Pons (tissue), 1 donor: ENCODE measurements around the gene SLC7A4.
"Not testable (repeated sequence)": the region's sequence is repeated elsewhere in the genome, so short reads cannot be mapped to it uniquely, and the experiment has no call there.

ENCODE experiments used
- DNase-seq: peaks from one replicate; pipeline ENCODE4 v3.0.0-alpha.2; 2016; ENCODE audit warnings: low spot score

Gene SLC7A4, protein sequence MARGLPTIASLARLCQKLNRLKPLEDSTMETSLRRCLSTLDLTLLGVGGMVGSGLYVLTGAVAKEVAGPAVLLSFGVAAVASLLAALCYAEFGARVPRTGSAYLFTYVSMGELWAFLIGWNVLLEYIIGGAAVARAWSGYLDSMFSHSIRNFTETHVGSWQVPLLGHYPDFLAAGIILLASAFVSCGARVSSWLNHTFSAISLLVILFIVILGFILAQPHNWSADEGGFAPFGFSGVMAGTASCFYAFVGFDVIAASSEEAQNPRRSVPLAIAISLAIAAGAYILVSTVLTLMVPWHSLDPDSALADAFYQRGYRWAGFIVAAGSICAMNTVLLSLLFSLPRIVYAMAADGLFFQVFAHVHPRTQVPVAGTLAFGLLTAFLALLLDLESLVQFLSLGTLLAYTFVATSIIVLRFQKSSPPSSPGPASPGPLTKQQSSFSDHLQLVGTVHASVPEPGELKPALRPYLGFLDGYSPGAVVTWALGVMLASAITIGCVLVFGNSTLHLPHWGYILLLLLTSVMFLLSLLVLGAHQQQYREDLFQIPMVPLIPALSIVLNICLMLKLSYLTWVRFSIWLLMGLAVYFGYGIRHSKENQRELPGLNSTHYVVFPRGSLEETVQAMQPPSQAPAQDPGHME

DNA sequence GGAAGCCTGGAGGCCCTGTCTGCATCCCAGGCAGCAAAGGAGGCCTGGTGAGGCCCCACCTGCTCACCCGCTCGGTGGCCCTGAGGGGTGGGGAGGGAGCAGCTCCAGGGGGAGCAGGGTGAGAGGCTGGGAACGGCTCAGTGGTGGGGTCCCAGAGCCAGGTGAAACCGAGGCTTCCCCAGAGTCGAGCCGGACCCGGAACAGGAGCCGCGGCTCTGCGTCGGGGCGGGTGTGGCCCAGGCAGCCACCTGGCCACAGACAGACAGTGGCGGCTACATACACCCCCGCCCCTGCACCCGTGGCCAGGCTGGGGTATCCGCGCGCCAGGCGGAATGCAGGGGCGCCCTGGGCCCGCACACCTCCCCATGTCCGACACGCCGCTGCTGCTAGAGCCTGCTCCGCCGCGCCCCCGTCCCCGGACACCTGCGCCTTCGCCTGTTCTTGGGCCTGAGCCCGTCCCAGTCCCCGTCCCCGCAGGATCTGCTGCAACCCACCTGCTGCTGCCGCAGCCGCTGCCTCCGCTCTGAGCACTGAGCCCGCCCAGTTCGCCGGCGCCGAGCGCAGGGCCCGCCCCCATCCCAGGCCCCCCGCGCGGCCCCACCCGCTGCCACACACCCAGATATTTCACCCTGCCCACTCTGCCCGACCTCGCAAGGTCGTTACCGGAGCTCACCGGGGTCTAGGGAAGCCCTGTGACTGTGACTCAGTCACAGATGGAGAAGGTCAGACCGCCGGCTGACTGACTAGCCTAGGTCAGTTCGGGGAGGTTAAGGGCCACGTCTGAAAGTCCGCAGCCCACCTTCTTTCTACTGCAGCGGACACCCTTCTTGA is at the start of gene SLC7A4:
SLC7A4 (minus strand) TSS at position 525 of the 831 bp plus-strand sequence. CDS start 749 bp downstream, outside the sequence.
- DNase-seq, result no peak

DNA sequence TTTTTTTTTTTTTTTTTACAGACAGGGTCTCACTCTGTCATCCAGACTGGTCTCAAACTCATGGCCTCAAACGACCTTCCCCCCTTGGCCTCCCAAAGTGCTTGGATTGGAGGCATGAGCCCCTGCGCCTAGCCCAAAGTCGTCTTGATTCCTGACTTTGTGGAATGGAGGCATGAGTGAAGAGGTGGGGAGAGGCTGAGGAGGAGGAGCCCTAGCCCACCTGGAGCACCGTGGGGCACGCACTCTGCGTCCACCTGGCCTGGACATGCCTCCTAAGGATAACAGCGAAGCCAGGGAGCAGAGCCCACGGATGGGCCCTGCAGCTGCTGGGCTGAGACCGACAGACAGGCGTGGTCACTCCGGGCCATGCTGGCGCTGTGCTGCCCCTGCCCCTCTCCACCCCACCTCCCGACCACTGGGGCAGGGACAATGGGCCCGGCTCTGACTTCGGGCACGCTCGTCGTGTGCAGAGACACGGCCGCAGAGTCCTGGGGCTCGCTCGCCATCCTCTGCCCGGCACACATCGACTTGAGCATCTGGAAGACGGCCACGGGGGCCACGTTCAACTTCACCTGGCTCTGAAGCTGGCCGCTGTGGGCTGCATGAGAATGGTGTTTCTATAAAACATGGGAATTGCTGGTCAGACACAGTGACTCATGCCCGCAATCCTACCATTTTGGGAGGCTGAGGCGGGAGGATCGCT is 48.2 kb upstream of the SLC7A4 start:
- no peak for DNase-seq

DNA sequence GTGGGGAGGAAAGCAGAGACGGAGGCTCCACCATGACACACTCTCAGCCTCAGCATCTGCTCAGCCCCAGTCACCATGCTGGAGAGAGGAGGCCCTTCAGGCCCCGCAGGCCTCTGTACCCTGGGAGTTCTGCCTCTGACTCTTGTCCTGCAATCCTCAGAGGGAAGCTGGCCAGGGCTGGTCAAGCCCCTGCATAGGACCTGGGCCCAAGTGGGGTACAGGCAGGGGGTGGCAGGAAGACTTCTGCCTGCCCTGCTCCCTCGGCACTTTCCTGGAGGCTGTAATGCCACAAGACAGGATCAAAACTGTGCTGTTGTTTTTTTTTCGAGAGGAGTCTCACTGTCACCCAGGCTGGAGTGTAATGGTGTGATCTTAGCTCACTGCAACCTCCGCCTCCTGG is 47.1 kb upstream of the SLC7A4 start:
- no peak for DNase-seq

DNA sequence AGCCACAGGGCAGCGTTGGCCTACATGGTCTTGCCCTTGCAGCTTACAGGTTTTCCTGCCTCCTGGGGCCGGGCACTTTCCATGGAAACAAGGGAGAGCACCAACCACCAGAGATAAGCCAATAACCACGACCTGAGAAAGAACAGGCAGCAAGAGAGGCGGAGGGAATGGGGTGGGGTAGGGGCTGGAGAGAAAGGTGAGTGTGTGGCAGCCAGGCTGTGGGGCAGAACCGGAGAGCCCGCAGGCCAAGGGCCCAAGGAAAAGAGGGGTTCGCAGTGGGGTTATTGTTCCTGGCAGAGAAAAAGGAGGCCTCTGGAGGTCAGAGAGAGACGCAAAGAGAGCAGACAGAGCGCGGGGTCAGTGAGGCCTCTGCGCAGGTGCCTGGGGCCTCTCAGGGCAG is 46.6 kb upstream of the SLC7A4 start:
- DNase-seq, result no peak

- DNase-seq, result no peak
Measured at GRCh38 chr22:21077884-21078508, 45.6 kb upstream of the SLC7A4 start.

GRCh38 chr22:21076912-21077625 is 44.7 kb upstream of the SLC7A4 start:
- DNase-seq, result no peak

DNA sequence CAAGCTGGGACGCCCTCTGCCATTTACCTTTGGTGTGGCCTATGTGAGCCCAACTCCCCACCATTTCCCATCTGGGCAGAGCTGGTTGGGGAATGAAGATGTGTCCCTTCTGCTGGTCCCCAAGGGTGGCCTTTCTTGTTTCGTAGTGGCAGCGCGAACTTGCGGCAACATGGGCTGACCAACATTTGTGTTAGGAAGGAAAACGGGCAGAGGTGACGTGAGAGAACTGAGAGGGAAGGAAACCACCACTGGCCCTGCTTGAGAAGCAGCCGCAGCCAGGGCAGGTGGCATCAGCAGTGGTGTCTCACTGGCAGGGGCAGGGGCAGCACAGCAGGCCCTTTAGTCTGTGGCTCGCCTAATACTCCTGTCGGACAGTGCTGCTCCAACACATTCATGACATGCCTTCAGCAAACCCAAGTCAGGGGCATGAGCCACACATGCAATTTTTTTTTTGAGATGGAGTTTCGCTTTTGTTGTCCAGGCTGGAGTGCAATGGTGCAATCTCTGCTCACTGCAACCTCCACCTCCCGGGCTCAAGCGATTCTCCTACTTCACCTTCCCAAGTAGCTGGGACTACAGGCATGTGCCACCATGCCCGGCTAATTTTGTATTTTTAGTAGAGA is 43.3 kb upstream of the SLC7A4 start:
- no peak for DNase-seq

DNA sequence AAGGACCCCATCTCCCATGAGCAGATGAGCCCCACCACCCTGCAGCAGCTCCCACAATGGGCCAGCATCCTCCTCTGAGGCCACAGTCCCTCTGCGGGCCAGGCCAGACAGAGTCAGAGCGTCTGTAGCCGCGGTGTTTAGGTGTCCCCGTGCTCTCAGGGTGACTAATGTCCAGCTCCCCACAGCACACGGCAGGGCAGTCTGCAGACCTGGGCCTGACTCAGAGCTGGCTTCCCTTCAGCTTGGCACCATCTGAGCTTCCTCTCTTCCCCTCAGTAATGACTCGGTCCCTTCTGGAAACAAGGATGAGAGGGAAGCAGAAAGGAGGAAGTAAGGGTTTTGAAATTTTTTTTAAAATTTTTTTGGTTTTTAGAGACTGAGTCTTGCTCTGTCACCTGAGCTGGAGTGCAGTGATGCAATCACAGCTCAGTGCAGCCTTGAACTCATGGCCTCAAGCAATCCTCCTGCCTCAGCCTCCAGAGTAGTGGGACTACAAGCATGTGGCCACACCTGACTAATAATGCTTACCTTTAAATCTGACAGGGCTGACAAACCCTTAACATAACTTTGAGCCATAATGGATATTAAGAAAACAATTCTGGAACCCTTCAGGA is 41.8 kb upstream of the SLC7A4 start:
- DNase-seq, result no peak

DNA sequence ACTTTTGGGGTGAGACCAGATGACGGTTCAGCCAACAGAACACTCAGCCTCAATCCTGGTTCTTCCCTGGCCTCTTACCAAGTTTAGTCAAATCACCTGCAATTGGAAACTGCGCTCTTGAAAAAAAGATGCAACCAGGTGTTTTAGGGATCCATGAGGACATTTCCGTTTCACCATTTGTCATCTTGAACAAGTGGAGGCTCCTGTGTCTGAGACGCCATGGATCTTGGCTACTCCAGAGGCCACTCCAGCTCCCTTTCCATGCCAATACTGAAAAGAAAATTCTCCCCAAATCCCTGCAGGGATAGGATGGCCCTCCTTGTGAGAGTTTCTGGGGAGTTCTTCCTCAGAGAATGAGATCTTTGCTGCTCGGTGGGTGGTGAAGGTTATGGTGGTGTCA is 41.1 kb upstream of the SLC7A4 start:
- no peak for DNase-seq

DNA sequence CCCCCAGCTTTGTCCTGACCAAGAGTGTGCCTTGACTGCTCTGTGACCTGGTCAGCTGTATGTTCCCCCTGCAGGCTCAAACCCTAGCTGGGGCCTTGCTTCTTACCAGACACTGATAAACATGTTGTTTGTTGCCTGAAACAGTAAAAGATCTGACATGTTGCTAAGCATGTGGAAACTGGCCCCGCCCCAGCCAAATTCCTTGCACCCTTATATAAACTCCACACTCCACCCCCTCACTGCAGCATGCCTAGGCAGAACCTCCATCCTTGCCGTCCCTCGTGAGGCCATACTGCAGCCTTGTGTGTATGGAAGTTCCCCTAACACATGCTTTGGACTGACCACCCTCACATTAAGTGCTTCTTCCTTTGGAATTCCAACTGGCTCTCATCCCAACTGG is 40.7 kb upstream of the SLC7A4 start:
- DNase-seq, result no peak

GRCh38 chr22:21071796-21072195 is 39.4 kb upstream of the SLC7A4 start:
- DNase-seq, result not testable (repeated sequence)

DNA sequence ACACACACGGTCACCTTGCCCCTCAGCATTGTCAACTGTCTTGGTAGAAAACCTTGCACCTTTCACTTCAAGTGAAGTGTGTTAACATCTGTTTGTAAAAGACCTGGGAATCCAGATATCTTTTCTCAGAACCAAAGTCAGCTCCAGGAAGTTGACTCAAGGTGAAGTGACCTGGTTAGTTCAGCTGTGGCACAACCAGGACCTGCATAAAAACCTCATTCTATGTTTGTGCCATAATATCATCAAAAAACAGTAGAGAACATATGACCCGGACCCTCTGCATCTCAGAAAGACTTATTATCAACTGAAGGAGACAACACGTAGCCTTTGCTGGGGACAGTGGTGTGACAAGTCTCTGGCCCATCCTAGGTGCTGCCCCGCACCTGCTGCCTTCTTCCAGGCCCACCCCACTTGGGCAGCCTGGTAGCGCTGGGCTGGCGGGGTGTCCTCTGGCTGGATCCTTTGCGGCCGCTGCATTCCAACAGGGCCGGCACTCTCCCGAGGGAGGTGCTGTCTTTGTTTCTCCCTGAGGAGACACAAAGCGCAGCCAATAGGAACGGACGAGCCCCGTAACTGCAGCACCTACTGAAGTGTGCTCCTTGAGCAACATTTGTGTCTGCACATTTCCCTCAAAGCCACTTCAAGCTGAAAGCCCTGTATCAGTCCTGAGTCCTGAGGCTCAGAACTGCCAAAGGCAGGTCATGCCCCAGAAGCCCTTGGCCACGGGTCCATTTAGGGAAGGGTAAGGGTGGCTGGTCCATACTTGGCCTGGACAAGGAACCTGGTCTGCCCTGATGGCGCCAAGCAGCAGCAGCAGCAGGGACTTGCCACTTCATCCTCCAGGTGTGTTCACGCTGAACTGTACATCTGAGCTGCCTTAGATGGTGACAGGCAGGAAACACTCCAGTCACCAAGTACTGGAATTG is 38.6 kb upstream of the SLC7A4 start:
- no peak for DNase-seq

DNA sequence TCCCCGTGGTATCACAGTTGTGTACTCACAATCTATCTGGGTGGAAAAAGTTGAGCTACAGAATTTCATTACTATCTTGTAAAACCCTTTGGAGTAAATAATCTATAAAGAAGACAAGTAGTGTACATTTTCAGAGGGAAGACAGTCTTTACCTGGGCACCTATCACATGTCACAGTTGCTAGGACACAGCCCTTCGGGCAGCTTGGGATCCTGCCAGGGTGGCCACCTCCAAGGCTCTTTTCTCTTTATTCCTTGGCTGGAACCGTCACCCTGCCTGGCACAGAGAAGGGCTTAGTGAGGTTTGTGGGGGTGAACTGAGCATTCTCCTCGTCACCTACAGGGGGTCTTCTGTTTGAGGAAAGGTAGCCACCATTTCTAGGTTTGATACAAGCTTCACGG is 37.0 kb upstream of the SLC7A4 start:
- DNase-seq, result no peak

DNA sequence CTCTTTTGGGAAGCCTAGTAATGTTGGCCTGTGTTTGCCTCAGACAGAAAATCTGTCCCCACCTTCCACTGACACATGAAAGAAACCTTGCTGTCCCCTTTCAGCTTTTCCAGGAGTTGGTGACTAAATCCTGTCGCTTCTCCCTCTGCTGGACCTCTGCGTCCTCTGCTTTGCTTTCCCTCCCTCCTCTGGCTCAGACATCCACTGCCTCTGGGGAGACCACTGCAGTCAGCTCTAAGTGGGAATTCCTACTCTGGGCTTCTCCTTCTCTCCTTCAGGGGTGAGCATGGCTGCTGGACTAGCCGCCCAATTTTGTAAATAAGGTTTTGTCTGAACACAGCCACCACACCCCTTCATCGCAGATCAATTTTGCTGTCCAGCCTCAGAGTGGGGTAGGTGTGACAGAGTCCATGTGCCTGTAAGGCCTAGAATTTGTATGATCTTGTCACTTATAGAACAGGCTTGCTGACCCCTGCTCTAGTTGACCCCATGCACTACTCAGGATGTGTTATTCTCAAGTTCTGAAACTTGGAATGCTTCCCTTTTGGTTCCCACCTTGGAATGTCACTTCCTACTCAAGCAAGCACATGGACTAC is 36.4 kb upstream of the SLC7A4 start:
- DNase-seq, result no peak

- no peak for DNase-seq
Measured at GRCh38 chr22:21067901-21068680, 35.7 kb upstream of the SLC7A4 start.

- DNase-seq, result no peak
Measured at GRCh38 chr22:21067075-21067900, 34.9 kb upstream of the SLC7A4 start.
